OCI-LY1 (cell line): ENCODE measurements around the gene IL12A.

ENCODE experiments used
- H2AFZ ChIP-seq: fragments of 200-600 bp; sonication (generic), shearing (Covaris generic); 2 replicates; pipeline ENCODE4 v1.6.0; 2014; ENCODE audit warnings: antibody characterized with exemption, mild to moderate bottlenecking, low read length
- H3F3A ChIP-seq: fragments of 200-600 bp; sonication (generic), shearing (Covaris generic); 2 replicates; pipeline ENCODE4 v1.6.0; 2014; ENCODE audit warnings: mild to moderate bottlenecking, antibody characterized with exemption, low read length, moderate library complexity; ENCODE audit not compliant: insufficient read depth
- H3K27ac ChIP-seq: fragments of 200-600 bp; sonication (generic); 2 replicates; pipeline ENCODE4 v1.5.1; 2014; ENCODE audit warnings: low read length, mixed run types, mild to moderate bottlenecking, low read depth; ENCODE audit not compliant: poor library complexity, severe bottlenecking
- H3K27me3 ChIP-seq: fragments of 200-600 bp; sonication (generic); 2 replicates; pipeline ENCODE4 v1.6.0; 2014; ENCODE audit warnings: antibody characterized with exemption, mild to moderate bottlenecking, low read length, moderate library complexity; ENCODE audit not compliant: insufficient read depth
- H3K36me3 ChIP-seq: fragments of 200-600 bp; sonication (generic); 2 replicates; pipeline ENCODE4 v1.6.1; 2014; ENCODE audit warnings: mild to moderate bottlenecking, antibody characterized with exemption, low read length, moderate library complexity, mixed read lengths; ENCODE audit not compliant: insufficient read depth
- H3K4me1 ChIP-seq: fragments of 200-600 bp; sonication (generic); 2 replicates; pipeline ENCODE4 v1.5.1; 2014; ENCODE audit warnings: mild to moderate bottlenecking, low read length, moderate library complexity; ENCODE audit not compliant: insufficient read depth, severe bottlenecking
- H3K4me2 ChIP-seq: fragments of 200-600 bp; sonication (generic), shearing (Covaris generic); 2 replicates; pipeline ENCODE4 v1.6.1; 2014; ENCODE audit warnings: low read length
- H3K4me3 ChIP-seq: fragments of 200-600 bp; sonication (generic); 2 replicates; pipeline ENCODE4 v1.5.1; 2014; ENCODE audit warnings: low read length, low read depth, mild to moderate bottlenecking, mixed read lengths; ENCODE audit not compliant: poor library complexity, severe bottlenecking
- H3K79me2 ChIP-seq: fragments of 200-600 bp; shearing (Covaris generic); 2 replicates; pipeline ENCODE4 v1.6.1; 2016; ENCODE audit warnings: mixed run types, low read length, mixed read lengths; ENCODE audit not compliant: insufficient read depth
- H3K9ac ChIP-seq: fragments of 200-600 bp; sonication (generic), shearing (Covaris generic); 2 replicates; pipeline ENCODE4 v1.6.1; 2014; ENCODE audit warnings: mild to moderate bottlenecking, low read length, mixed read lengths
- H3K9me2 ChIP-seq: fragments of 200-600 bp; sonication (generic), shearing (Covaris generic); 2 replicates; pipeline ENCODE4 v1.6.1; 2014; ENCODE audit warnings: low read depth, mild to moderate bottlenecking, low read length, mixed read lengths
- H3K9me3 ChIP-seq: fragments of 200-600 bp; shearing (Covaris generic); 2 replicates; pipeline ENCODE4 v1.6.1; 2014; ENCODE audit warnings: low read length, mixed read lengths
- H4K20me1 ChIP-seq: fragments of 200-600 bp; sonication (generic), shearing (Covaris generic); 2 replicates; pipeline ENCODE4 v1.6.0; 2016; ENCODE audit warnings: mild to moderate bottlenecking, low read length; ENCODE audit not compliant: insufficient read depth
- CTCF ChIP-seq: fragments of 200-600 bp; sonication (generic), shearing (Covaris generic); IDR thresholded peaks from 2 replicates; pipeline ENCODE4 v1.5.1; 2017; ENCODE audit warnings: mild to moderate bottlenecking, antibody characterized with exemption, low read length, moderate library complexity, mixed read lengths
- EZH2 ChIP-seq: fragments of 200-600 bp; sonication (generic), shearing (Covaris generic); IDR thresholded peaks from 2 replicates; pipeline ENCODE4 v1.8.0; 2017; ENCODE audit warnings: borderline replicate concordance, mixed run types, mild to moderate bottlenecking, antibody characterized with exemption, low read length, moderate library complexity, mixed read lengths

IL12A gene

GRCh38 chr3:159982442-159982974 lies 6.1 kb upstream of the IL12A start:
- Histone ChIP-seq H3K36me3 (no peaks in the 10 kb centered on the region), H3K79me2 (no peaks in the 10 kb centered on the region), H4K20me1 (no peaks in the 10 kb centered on the region), H3K27ac (no peak overlapping the region), H3F3A (no peaks in the 10 kb centered on the region), H3K4me1 (no peaks in the 10 kb centered on the region), H3K9me3 (no peaks in the 10 kb centered on the region), H3K9ac (no peak overlapping the region), H2AFZ (no peak overlapping the region), H3K4me2 (no peak overlapping the region), H3K27me3 (no peaks in the 10 kb centered on the region), H3K4me3 (no peak overlapping the region), H3K9me2 (no peaks in the 10 kb centered on the region)
- no peak for TF ChIP-seq EZH2
- no peak for TF ChIP-seq CTCF

GRCh38 chr3:159987291-159987711 lies 1.3 kb upstream of the IL12A start:
- TF ChIP-seq EZH2 (no peak), CTCF (peak; percentile 29; the same call in 1 of the 2 replicates)
- Histone ChIP-seq H3K27me3 (0 out of 2 replicates have a peak, but pooled peaks cover 6% of the 10 kb centered on the region), H3K79me2 (no peaks in the 10 kb centered on the region), H3K9ac (no peak overlapping the region), H3K36me3 (no peaks in the 10 kb centered on the region), H3K27ac (no peak overlapping the region), H3K4me1 (peaks cover 10% of the 10 kb centered on the region), H3K9me2 (no peaks in the 10 kb centered on the region), H3K4me3 (no peak overlapping the region), H4K20me1 (no peaks in the 10 kb centered on the region), H3F3A (no peaks in the 10 kb centered on the region), H3K9me3 (no peaks in the 10 kb centered on the region), H3K4me2 (no peak overlapping the region), H2AFZ (no peak overlapping the region)

GRCh38 chr3:159989973-159990846 lies 1.6 kb downstream of the IL12A start:
- no peak for TF ChIP-seq EZH2
- no peak for TF ChIP-seq CTCF
- Histone ChIP-seq H3F3A (no peaks in the 10 kb centered on the region), H3K4me2 (no peak overlapping the region), H3K36me3 (no peaks in the 10 kb centered on the region), H3K27ac (no peak overlapping the region), H4K20me1 (no peaks in the 10 kb centered on the region), H3K79me2 (no peaks in the 10 kb centered on the region), H3K4me1 (peaks cover 10% of the 10 kb centered on the region), H3K9me3 (no peaks in the 10 kb centered on the region), H3K4me3 (no peak overlapping the region), H3K9me2 (no peaks in the 10 kb centered on the region), H2AFZ (no peak overlapping the region), H3K9ac (no peak overlapping the region), H3K27me3 (0 out of 2 replicates have a peak, but pooled peaks cover 9% of the 10 kb centered on the region)
